Thyroid gland (tissue), 4 donors: ENCODE measurements around the gene ACOT8. TPM values are rescaled to one million over a fixed set of nuclear protein-coding genes. Genes with fewer than 3 reads are reported as not detected.

ENCODE experiments used
- DNase-seq, 2 donors: peaks; one replicate each; pipeline ENCODE4 v3.0.0-alpha.2; 2019
- H3K27ac ChIP-seq, 3 donors: fragments of 200-600 bp; sonication (generic); 1 replicate in 2 of 3; 2 replicates in 1 of 3; pipeline ENCODE4 v1.5.1; 2016 to 2019; ENCODE audit warnings: mild to moderate bottlenecking in 1 of 3, moderate library complexity in 1 of 3
- H3K27me3 ChIP-seq: fragments of 200-600 bp; sonication (generic); one replicate; pipeline ENCODE4 v1.5.1; 2019
- H3K36me3 ChIP-seq, 2 donors: fragments of 200-600 bp; sonication (generic); one replicate each; pipeline ENCODE4 v1.5.1; 2016 to 2019
- H3K4me1 ChIP-seq, 2 donors: fragments of 200-600 bp; sonication (generic); one replicate each; pipeline ENCODE4 v1.5.1; 2017 to 2019
- H3K4me3 ChIP-seq, 3 donors: fragments of 200-600 bp; sonication (generic); replicated peaks in 1 of 3; 1 replicate in 2 of 3; 2 replicates in 1 of 3; pipeline ENCODE4 v1.5.1; 2016; ENCODE audit warnings: mild to moderate bottlenecking in 1 of 3
- H3K9me3 ChIP-seq: fragments of 200-600 bp; sonication (generic); one replicate; pipeline ENCODE4 v1.5.1; 2017
- POLR2A ChIP-seq, 2 donors: fragments of 450-650 bp; IDR thresholded peaks; one replicate each; pipeline ENCODE4 v1.6.1; 2017; ENCODE audit warnings: antibody characterized with exemption in 2 of 2, mild to moderate bottlenecking in 2 of 2, moderate library complexity in 1 of 2
- WGBS, 2 donors: methylation state at CpG; one replicate each; pipeline ENCODE4 v1.1.5; 2017; 5-methylcytosine and 5-hydroxymethylcytosine counted together
- intact Hi-C: fragments of 100-400 bp; cut with DNase I; formaldehyde crosslinking; loops from one replicate; pipeline ENCODE4 v1.15.1; 2023
- total RNA-seq, 4 donors: library from RNA; depleted of rRNA; stranded (reverse); fragments of >200 nt; gene quantifications; one replicate each; pipeline ENCODE4 v1.2.3, GENCODE V29; 2016
- TF ChIP-seq, protein P1 (sequence below), 6 experiments: fragments of 200-600 bp in 3 of 6; fragments of 450-650 bp in 3 of 6; sonication (generic) in 3 of 6; IDR thresholded peaks; one replicate each; pipeline ENCODE4 v1.5.1; 2016 to 2019; ENCODE audit warnings: antibody characterized with exemption in 6 of 6, mild to moderate bottlenecking in 2 of 6, inconsistent platforms in 1 of 6, moderate library complexity in 1 of 6

ACOT8 gene
- total RNA-seq, 4 donors from 2014 or later = 36.3 to 73.8 (median 50.6) TPM

DNA sequence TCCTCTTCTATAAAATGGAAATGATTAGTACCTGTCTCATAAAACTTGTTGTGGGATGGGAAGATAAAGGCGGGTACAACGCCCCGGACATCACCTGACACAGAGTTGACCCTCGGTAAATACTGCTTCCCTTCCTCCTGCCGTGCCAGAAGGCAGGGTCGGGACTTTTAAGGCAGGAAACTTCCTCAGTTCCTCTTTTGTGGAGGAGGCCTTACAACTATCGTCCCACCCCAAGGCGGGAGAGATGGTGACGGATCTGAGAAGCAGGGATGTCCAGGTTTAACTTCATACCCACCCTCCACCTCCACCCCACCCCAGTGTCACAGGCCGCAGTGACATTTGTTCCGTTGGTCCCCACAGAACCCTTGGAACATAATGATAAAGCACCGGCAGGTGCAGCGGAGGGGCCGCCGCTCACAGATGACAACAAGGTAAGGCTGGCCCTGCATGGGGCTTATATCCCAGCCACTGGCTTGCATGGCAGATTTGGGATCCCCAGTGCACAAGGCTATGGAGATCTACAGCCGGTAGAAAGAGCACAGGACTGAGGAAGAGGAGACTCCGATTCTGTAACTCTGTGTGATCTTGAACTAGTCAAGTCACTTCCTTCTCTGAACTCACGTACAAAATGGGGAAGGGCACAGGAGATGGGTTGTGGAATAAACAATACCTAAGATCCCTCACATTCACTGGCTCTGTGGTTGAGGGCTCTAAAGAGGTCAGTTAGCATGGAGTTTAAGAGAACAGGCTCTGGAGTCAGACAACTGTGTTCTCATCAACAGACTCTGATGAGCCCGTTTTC is 64.7 kb downstream of the ACOT8 start:
- Histone ChIP-seq H3K27ac (peak overlapping the region; percentile 72 to 92 (median 89)), H3K4me3 (peak overlapping the region; percentile 86 to 98 (median 91)), H3K36me3 (peaks cover 24 to 31% of the 10 kb centered on the region in 2 donors), H3K4me1 (peaks cover 10 to 14% of the 10 kb centered on the region in 2 donors), H3K27me3 (no peaks in the 10 kb centered on the region), H3K9me3 (no peaks in the 10 kb centered on the region)
- no peak for TF ChIP-seq POLR2A (IDR thresholded peaks at IDR 0.05)
- TF ChIP-seq, protein P1, sequence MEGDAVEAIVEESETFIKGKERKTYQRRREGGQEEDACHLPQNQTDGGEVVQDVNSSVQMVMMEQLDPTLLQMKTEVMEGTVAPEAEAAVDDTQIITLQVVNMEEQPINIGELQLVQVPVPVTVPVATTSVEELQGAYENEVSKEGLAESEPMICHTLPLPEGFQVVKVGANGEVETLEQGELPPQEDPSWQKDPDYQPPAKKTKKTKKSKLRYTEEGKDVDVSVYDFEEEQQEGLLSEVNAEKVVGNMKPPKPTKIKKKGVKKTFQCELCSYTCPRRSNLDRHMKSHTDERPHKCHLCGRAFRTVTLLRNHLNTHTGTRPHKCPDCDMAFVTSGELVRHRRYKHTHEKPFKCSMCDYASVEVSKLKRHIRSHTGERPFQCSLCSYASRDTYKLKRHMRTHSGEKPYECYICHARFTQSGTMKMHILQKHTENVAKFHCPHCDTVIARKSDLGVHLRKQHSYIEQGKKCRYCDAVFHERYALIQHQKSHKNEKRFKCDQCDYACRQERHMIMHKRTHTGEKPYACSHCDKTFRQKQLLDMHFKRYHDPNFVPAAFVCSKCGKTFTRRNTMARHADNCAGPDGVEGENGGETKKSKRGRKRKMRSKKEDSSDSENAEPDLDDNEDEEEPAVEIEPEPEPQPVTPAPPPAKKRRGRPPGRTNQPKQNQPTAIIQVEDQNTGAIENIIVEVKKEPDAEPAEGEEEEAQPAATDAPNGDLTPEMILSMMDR (IDR thresholded peaks at IDR 0.05) = no peak
- peak in 1 of 2 donors; percentile 6 for DNase-seq
- 31 to 33% methylated on average over 19 of the region's 19 CpGs for WGBS, 2 donors
- intact Hi-C loops = no loop called here

Other genes with a start within 250 kb of the ACOT8 start
- not detected for gene WFDC10A, start 227.7 kb downstream of the ACOT8 start, total RNA-seq
- gene WFDC9, start 226.1 kb downstream of the ACOT8 start, total RNA-seq = not detected
- gene WFDC11, start 187.2 kb downstream of the ACOT8 start, total RNA-seq = not detected
- gene WFDC13, start 155.4 kb downstream of the ACOT8 start, total RNA-seq = not detected
- gene WFDC10B, start 152.4 kb downstream of the ACOT8 start, total RNA-seq = not detected
- not detected for gene SPINT4, start 135.0 kb downstream of the ACOT8 start, total RNA-seq
- gene WFDC3, start 65.5 kb downstream of the ACOT8 start, total RNA-seq = under 1 TPM in 1 of 4 donors, not detected in 3; 0.94 TPM
- 10 to 100 TPM; 22.1 to 26.4 (median 24.9) TPM for gene DNTTIP1, start 65.4 kb downstream of the ACOT8 start, total RNA-seq
- gene UBE2C, start 44.7 kb downstream of the ACOT8 start, total RNA-seq = 1 to 10 TPM in 2 of 4 donors, under 1 TPM in 1, not detected in 1; 0.45 to 5.8 (median 2.6) TPM
- gene TNNC2, start 30.1 kb downstream of the ACOT8 start, total RNA-seq = 1 to 10 TPM in 1 of 4 donors, not detected in 3; 1.4 TPM
- gene SNX21, start 23.6 kb downstream of the ACOT8 start, total RNA-seq = 10 to 100 TPM; 41.5 to 54.9 (median 48.8) TPM
- 1 to 10 TPM; 2.2 to 4.5 (median 3.9) TPM for gene ZSWIM3, start 222 bp upstream of the ACOT8 start, total RNA-seq
- 10 to 100 TPM in 2 of 4 donors, 1 to 10 TPM in 2; 7.7 to 14.6 (median 10.9) TPM for gene ZSWIM1, start 23.8 kb upstream of the ACOT8 start, total RNA-seq
- gene SPATA25, start 30.2 kb upstream of the ACOT8 start, total RNA-seq = 1 to 10 TPM in 3 of 4 donors, not detected in 1; 3.0 to 8.8 (median 5.0) TPM
- 10 to 100 TPM; 12.6 to 17.4 (median 16.1) TPM for gene NEURL2, start 33.8 kb upstream of the ACOT8 start, total RNA-seq
- 100 to 1,000 TPM in 1 of 4 donors, 10 to 100 TPM in 3; 42.7 to 103 (median 51.3) TPM for gene CTSA, start 33.9 kb upstream of the ACOT8 start, total RNA-seq
- 100 to 1,000 TPM in 1 of 4 donors, 10 to 100 TPM in 3; 22.7 to 260 (median 70.1) TPM for gene PLTP, start 54.8 kb upstream of the ACOT8 start, total RNA-seq
- gene PCIF1, start 77.3 kb upstream of the ACOT8 start, total RNA-seq = 10 to 100 TPM; 28.1 to 63.6 (median 49.1) TPM
- 10 to 100 TPM; 18.1 to 31.6 (median 25.6) TPM for gene ZNF335, start 114.8 kb upstream of the ACOT8 start, total RNA-seq
- 1 to 10 TPM in 2 of 4 donors, under 1 TPM in 2; 0.33 to 1.4 (median 1.1) TPM for gene MMP9, start 151.5 kb upstream of the ACOT8 start, total RNA-seq
- gene SLC12A5, start 171.8 kb upstream of the ACOT8 start, total RNA-seq = 1 to 10 TPM in 1 of 4 donors, not detected in 3; 1.6 TPM
- 10 to 100 TPM; 31.4 to 46.1 (median 37.4) TPM for gene NCOA5, start 232.6 kb upstream of the ACOT8 start, total RNA-seq